Caco-2 (cell line): Measurements from ENCODE around the gene KIAA1671. TPM values are rescaled to one million over a fixed set of nuclear protein-coding genes. Genes with fewer than 3 reads are reported as not detected.
"Not testable (repeated sequence)": the region's sequence is repeated elsewhere in the genome, so short reads cannot be mapped to it uniquely, and the experiment has no call there.

Experiments used
- BruUV-seq: library from RNA; stranded (reverse); fragments of 400-500 nt; replicated peaks from 2 replicates; lab custom pipeline; 2021; lab: Mats Ljungman, UMichigan
- CTCF ChIA-PET: fragments of 300-600 bp; sonication (Branson Sonifier 250); formaldehyde crosslinking; loops from one replicate; lab custom pipeline; 2022; ENCODE audit warnings: antibody characterized with exemption; lab: Charles Lee
- POLR2A ChIA-PET: fragments of 300-600 bp; sonication (Branson Sonifier 250); formaldehyde crosslinking; loops from one replicate; lab custom pipeline; 2022; ENCODE audit warnings: antibody characterized with exemption; lab: Charles Lee
- DNase-seq, 2 experiments: peaks; one replicate each; pipeline versions ENCODE4 v3.0.0 to v3.0.0-alpha.2; 2020 to 2022
- H3K27me3 ChIP-seq: replicated peaks from 2 replicates; pipeline ENCODE4 v1.6.0; 2011; ENCODE audit warnings: low read length; ENCODE audit not compliant: control insufficient read depth, insufficient read depth
- H3K36me3 ChIP-seq: 2 replicates; pipeline ENCODE4 v1.5.1; 2011; ENCODE audit warnings: low read length; ENCODE audit not compliant: control insufficient read depth, insufficient read depth
- H3K4me1 ChIP-seq: fragments of 250-450 bp; sonication (Bioruptor Pico); 2 replicates; pipeline ENCODE4 v1.5.1; 2020; ENCODE audit warnings: mild to moderate bottlenecking
- H3K4me3 ChIP-seq: 2 replicates; pipeline ENCODE4 v1.5.1; 2011; ENCODE audit warnings: low read depth, mild to moderate bottlenecking, control low read depth, low read length
- H3K9me3 ChIP-seq: fragments of 250-450 bp; sonication (Bioruptor Pico); 2 replicates; pipeline ENCODE4 v1.5.1; 2020; ENCODE audit warnings: mild to moderate bottlenecking, moderate library complexity
- H3K27ac Mint-ChIP-seq: one replicate; pipeline ENCODE4 v1.8.0; 2022; ENCODE audit warnings: mixed read lengths; ENCODE audit not compliant: unreplicated experiment
- H3K27me3 Mint-ChIP-seq: one replicate; pipeline ENCODE4 v1.8.0; 2022; ENCODE audit warnings: mixed read lengths; ENCODE audit not compliant: insufficient read depth, unreplicated experiment
- H3K36me3 Mint-ChIP-seq: one replicate; pipeline ENCODE4 v1.8.0; 2022; ENCODE audit warnings: mild to moderate bottlenecking, mixed read lengths; ENCODE audit not compliant: insufficient read depth, unreplicated experiment
- H3K4me1 Mint-ChIP-seq: one replicate; pipeline ENCODE4 v1.8.0; 2022; ENCODE audit warnings: low read depth, mixed read lengths; ENCODE audit not compliant: unreplicated experiment
- H3K4me3 Mint-ChIP-seq: one replicate; pipeline ENCODE4 v1.8.0; 2022; ENCODE audit warnings: mild to moderate bottlenecking, moderate library complexity, mixed read lengths; ENCODE audit not compliant: unreplicated experiment
- H3K9me3 Mint-ChIP-seq: one replicate; pipeline ENCODE4 v1.8.0; 2022; ENCODE audit warnings: mixed read lengths; ENCODE audit not compliant: unreplicated experiment
- CTCF ChIP-seq, 2 experiments: fragments of 200-600 bp in 1 of 2; IDR thresholded peaks; 1 replicate in 1 of 2; 2 replicates in 1 of 2; pipeline versions ENCODE4 v1.5.1 to v1.8.0; 2011 to 2022; ENCODE audit warnings: antibody characterized with exemption in 1 of 2, control low read depth in 1 of 2, inconsistent platforms in 1 of 2, low read depth in 1 of 2, low read length in 1 of 2, mild to moderate bottlenecking in 1 of 2, moderate library complexity in 1 of 2; ENCODE audit not compliant: insufficient read depth in 1 of 2, severe bottlenecking in 1 of 2, unreplicated experiment in 1 of 2
- intact Hi-C: fragments of 100-400 bp; cut with micrococcal nuclease; formaldehyde crosslinking; loops from one replicate; pipeline ENCODE4 v1.10.0; 2022; ENCODE audit not compliant: unreplicated experiment
- total RNA-seq: library from RNA; stranded (reverse); gene quantifications from 2 replicates; pipeline ENCODE4 v1.2.3, GENCODE V29; 2022

Gene KIAA1671
- total RNA-seq, 1 experiment from 2014 or later: 28.6 TPM

GRCh38 chr22:25177226-25177625 lies 224.7 kb downstream of the KIAA1671 start:
- H3K4me1 ChIP-seq: no peaks in the 10 kb centered on the region
- ChIA-PET POLR2A (no interaction called here), CTCF (no interaction called here)
- H3K9me3 ChIP-seq: no peaks in the 10 kb centered on the region
- no peak for DNase-seq
- no peak overlapping the region for H3K27ac Mint-ChIP-seq
- H3K27me3 Mint-ChIP-seq: no peaks in the 10 kb centered on the region
- BruUV-seq: no TSS peak
- H3K4me1 Mint-ChIP-seq: no peaks in the 10 kb centered on the region
- H3K27me3 ChIP-seq: no peaks in the 10 kb centered on the region
- no peaks in the 10 kb centered on the region for H3K9me3 Mint-ChIP-seq
- no peaks in the 10 kb centered on the region for H3K36me3 ChIP-seq
- H3K4me3 Mint-ChIP-seq: no peak overlapping the region
- H3K4me3 ChIP-seq: no peak overlapping the region
- intact Hi-C loops: no loop called here
- no peak for TF ChIP-seq CTCF (IDR thresholded peaks at IDR 0.05; ENCODE audit: insufficient read depth in 1 of 2, low read depth in 1 of 2, low read length in 1 of 2, severe bottlenecking in 1 of 2, unreplicated experiment in 1 of 2)
- peaks cover 23% of the 10 kb centered on the region for H3K36me3 Mint-ChIP-seq

GRCh38 chr22:25177895-25178294 lies 225.4 kb downstream of the KIAA1671 start:
- ChIA-PET CTCF (no interaction called here), POLR2A (no interaction called here)
- no peaks in the 10 kb centered on the region for H3K4me1 ChIP-seq
- H3K27me3 ChIP-seq: no peaks in the 10 kb centered on the region
- no peak for TF ChIP-seq CTCF (IDR thresholded peaks at IDR 0.05; ENCODE audit: insufficient read depth in 1 of 2, low read depth in 1 of 2, low read length in 1 of 2, severe bottlenecking in 1 of 2, unreplicated experiment in 1 of 2)
- H3K9me3 ChIP-seq: no peaks in the 10 kb centered on the region
- no peak for DNase-seq
- intact Hi-C loops: no loop called here
- H3K36me3 ChIP-seq: no peaks in the 10 kb centered on the region; the same call in 1 of the 2 replicates
- Mint-ChIP-seq H3K9me3 (no peaks in the 10 kb centered on the region), H3K27ac (no peak overlapping the region), H3K4me3 (no peak overlapping the region), H3K36me3 (peaks cover 26% of the 10 kb centered on the region), H3K4me1 (no peaks in the 10 kb centered on the region), H3K27me3 (no peaks in the 10 kb centered on the region)
- no TSS peak for BruUV-seq
- H3K4me3 ChIP-seq: no peak overlapping the region

- DNase-seq: peak in 1 of 2 experiments; percentile 10
- CTCF ChIA-PET, H3K9me3 Mint-ChIP-seq, H3K27me3 Mint-ChIP-seq, intact Hi-C loops, H3K27ac Mint-ChIP-seq, H3K4me1 Mint-ChIP-seq, BruUV-seq, H3K4me1 ChIP-seq, H3K9me3 ChIP-seq, H3K4me3 Mint-ChIP-seq, H3K4me3 ChIP-seq, H3K27me3 ChIP-seq, POLR2A ChIA-PET, H3K36me3 ChIP-seq: not testable (repeated sequence)
- peaks cover 28% of the 10 kb centered on the region for H3K36me3 Mint-ChIP-seq
Observed at GRCh38 chr22:25178348-25178747, 225.8 kb downstream of the KIAA1671 start.

GRCh38 chr22:25178869-25179631 lies 226.5 kb downstream of the KIAA1671 start:
- POLR2A ChIA-PET, H3K9me3 ChIP-seq, H3K27ac Mint-ChIP-seq, H3K27me3 ChIP-seq, BruUV-seq, H3K27me3 Mint-ChIP-seq, H3K4me3 ChIP-seq, DNase-seq, H3K4me1 Mint-ChIP-seq, H3K4me3 Mint-ChIP-seq, H3K9me3 Mint-ChIP-seq, H3K36me3 ChIP-seq, H3K4me1 ChIP-seq, CTCF ChIA-PET, intact Hi-C loops: not testable (repeated sequence)
- peaks cover 28% of the 10 kb centered on the region for H3K36me3 Mint-ChIP-seq
